Kidney epithelial cell (primary cell): ENCODE measurements around the gene SSMEM1. TPM values are rescaled to one million over a fixed set of nuclear protein-coding genes. Genes with fewer than 3 reads are reported as not detected.
A peak's percentile ranks its signal among the peaks of the same experiment; 100 is the strongest.

ENCODE experiments used
- DNase-seq: peaks from one replicate; pipeline ENCODE4 v3.0.0-alpha.2; 2010; ENCODE audit warnings: low read depth
- H3K27me3 ChIP-seq: 2 replicates; pipeline ENCODE4 v1.6.0; 2011; ENCODE audit warnings: low read length; ENCODE audit not compliant: control insufficient read depth, insufficient read depth
- H3K36me3 ChIP-seq: 2 replicates; pipeline ENCODE4 v1.5.1; 2011; ENCODE audit warnings: low read length; ENCODE audit not compliant: control insufficient read depth, insufficient read depth
- H3K4me3 ChIP-seq: 2 replicates; pipeline ENCODE4 v1.5.1; 2011; ENCODE audit warnings: low read depth, mild to moderate bottlenecking, control low read depth, low read length
- CTCF ChIP-seq: IDR thresholded peaks from 2 replicates; pipeline ENCODE4 v1.5.1; 2011; ENCODE audit warnings: mild to moderate bottlenecking, moderate library complexity, low read length, control low read depth, inconsistent platforms; ENCODE audit not compliant: insufficient read depth, poor library complexity, severe bottlenecking
- total RNA-seq: library from RNA; depleted of rRNA; stranded (reverse); fragments of >200 nt; gene quantifications from 2 replicates; pipeline ENCODE4 v1.2.3, GENCODE V29; 2015

The SSMEM1 gene
- total RNA-seq, 1 donor from 2014 or later, result not detected

DNA sequence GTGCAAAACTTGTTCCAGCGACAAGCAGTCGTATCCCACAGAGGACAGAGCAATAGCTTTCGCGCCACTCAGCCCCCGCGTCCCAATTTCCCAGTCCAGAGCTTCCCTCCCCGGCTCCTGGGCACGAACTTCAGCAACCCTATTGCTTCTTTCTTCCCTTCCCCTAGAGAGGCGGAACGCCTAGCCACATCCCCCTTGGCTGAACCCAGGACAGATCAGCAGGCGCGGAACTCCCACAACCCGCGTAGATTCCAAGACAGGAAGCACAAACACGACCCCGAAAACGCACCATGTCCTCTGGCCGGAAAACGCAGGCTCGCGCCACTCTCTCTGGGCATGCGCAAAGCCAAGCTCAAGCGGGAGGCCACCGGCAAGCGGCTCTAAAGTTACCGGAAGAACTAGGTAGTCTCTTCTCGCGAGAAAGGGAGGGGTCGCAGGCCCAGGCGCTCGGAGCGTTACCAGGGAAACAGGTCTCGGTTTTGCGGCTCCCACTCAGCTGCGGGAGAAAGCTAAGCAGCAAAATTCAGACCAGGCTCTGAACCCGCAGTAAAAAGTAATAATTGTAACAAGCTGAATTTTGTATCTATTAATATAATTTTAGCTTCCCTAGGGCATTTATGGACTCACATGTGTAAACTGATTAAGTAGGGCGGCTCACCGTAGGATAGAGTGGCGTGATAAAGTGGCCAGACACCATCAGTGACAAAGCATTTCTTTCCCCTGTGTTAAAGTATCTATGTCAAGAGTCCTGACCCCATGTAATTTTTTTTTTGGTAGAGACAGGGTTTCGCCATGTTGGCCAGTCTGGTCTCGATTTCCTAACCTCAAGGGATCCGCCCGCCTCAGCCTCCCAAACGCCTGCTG, 2.3 kb upstream of the SSMEM1 start, which contains the start of gene TMEM209:
Gene TMEM209, minus strand, starts transcription at position 323 of the 864 bp plus-strand sequence. Its CDS starts 31 bp downstream, at position 292.
- H3K36me3 ChIP-seq, result no peaks in the 10 kb centered on the region
- TF ChIP-seq CTCF, result no peak
- DNase-seq, result peak; percentile 91
- H3K27me3 ChIP-seq, result no peaks in the 10 kb centered on the region
- H3K4me3 ChIP-seq, result peak within 1 kb of the TSS; percentile 80

- H3K36me3 ChIP-seq, result no peaks in the 10 kb centered on the region
- no peak overlapping the region for H3K4me3 ChIP-seq
- no peak for DNase-seq
- no peak for TF ChIP-seq CTCF
- H3K27me3 ChIP-seq, result no peaks in the 10 kb centered on the region
These were observed 627 bp upstream of the SSMEM1 start for GRCh38 chr7:130207033-130207432.

- TF ChIP-seq CTCF, result no peak
- Histone ChIP-seq H3K4me3 (no peak overlapping the region), H3K36me3 (no peaks in the 10 kb centered on the region), H3K27me3 (no peaks in the 10 kb centered on the region)
- no peak for DNase-seq
These were observed 856 bp downstream of the SSMEM1 start for GRCh38 chr7:130208516-130208915.

DNA sequence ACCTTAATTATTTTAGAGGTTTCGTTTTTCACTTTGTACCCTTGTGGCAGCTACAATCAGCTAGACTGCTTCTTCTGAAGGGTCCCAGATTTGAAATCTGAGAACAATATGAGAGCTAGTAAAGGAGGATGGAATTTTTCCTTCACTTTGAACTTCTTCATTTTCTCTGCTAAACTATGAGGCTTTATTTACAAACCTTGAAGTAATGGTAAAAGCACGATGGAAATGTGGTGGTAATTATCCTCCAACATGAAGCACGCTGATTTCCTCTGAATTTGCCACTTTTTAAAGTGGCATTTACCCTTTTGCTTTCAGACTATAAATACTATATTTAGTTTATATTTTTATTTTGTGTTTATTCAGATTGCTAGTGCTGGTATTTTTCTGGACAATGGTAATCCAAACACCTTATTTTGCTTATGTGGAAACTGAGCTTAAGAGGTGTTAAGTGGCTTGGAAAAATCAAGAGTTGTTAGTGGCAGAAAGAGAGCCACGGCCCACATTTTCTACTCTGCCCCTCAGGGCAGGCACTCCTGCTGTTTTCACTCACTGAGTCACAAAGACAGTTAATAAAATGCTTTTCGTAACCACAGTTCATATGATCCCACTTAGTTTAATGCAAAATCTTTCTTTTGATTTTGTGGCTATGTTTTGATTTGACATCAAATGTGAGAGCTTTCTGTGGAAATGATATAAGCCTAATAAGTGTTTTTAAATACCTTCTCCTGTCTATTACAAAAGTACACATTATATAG, 2.7 kb downstream of the SSMEM1 start:
- no peaks in the 10 kb centered on the region for H3K36me3 ChIP-seq
- H3K27me3 ChIP-seq, result no peaks in the 10 kb centered on the region
- no peak for TF ChIP-seq CTCF
- H3K4me3 ChIP-seq, result no peak overlapping the region
- DNase-seq, result no peak

DNA sequence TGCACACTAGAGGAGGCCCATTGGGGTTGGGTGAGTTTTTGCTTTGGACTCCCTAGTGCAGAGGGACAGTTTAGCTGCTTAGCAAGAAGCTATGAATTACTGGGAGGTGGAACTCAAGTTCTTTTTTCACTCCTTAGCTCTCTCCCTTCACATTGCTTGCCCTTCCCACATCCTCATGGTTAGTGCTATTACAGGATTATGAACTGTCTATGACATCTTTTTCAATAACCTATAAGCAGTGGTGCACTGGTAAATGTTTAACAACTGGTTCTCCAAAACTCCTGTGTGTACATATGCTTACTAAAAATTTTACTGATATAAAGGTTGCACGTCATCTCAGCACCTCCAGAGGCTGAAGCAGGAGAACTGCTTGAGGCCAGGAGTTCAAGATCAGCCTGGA, 6.2 kb downstream of the SSMEM1 start:
- Histone ChIP-seq H3K36me3 (no peaks in the 10 kb centered on the region), H3K4me3 (no peak overlapping the region), H3K27me3 (no peaks in the 10 kb centered on the region)
- DNase-seq, result no peak
- TF ChIP-seq CTCF, result no peak
